Activated CD4-positive, CD25-positive, alpha-beta regulatory T cell treated with anti-CD3 and anti-CD28 coated beads, Interleukin-2, amount 50 U/mL, for 24 hours (primary cell): ENCODE measurements around the gene EXOSC5.
"Not testable (repeated sequence)": the region's sequence is repeated elsewhere in the genome, so short reads cannot be mapped to it uniquely, and the experiment has no call there.

Experiments
- ATAC-seq, 2 donors: fragments of 150-1000 bp; cut with Tn5 transposase; one replicate each; pipeline ENCODE4 v1.10.0; 2021; ENCODE audit warnings: mild to moderate bottlenecking in 1 of 2, moderate library complexity in 1 of 2

EXOSC5 gene

GRCh38 chr19:41405776-41406175 lies 8.6 kb upstream of the EXOSC5 start:
- no peak for ATAC-seq

GRCh38 chr19:41403181-41403970 lies 6.2 kb upstream of the EXOSC5 start:
- no peak for ATAC-seq

- ATAC-seq, result no peak
These were observed 4.9 kb upstream of the EXOSC5 start for GRCh38 chr19:41402010-41402409.

DNA sequence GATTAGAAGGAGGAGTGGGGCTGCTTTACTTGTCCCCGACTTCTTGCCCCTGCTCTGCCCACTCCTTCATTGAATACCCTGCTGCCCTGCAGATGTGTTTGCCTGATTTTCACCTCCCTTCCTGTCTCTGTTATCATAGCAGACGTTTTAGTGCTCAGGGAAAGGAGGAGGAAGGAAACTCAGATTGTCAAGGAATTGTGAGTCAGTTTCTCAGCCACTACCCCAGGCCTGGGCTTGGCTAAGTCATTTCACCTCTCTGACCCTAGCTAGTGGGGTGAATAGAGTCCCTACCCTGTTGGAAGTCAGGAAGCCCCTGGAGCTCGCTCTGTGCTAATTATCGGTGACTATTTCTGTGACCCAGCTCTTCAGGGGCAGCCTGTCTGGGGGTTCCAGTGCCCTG lies 4.3 kb upstream of the EXOSC5 start:
- no peak for ATAC-seq

DNA sequence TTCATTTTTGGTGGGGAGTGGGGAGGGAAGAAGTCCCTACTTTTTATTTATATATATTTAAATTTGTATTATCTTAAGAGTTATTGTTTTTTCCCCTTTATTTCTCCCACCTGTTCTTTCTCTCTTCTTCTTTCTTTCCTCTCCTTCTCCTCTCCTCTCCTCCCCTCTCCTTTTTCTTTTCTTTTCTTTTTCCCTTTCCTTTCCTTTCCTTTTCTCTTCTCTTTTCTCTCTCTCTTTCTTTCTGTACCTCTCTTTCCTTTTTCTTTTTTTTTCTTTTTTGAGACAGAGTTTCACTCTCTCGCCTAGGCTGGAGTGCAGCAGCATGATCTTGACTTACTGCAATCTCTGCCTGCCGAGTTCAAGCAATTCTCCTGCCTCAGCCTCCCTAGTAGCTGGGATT lies 2.4 kb upstream of the EXOSC5 start:
- ATAC-seq, result no peak

GRCh38 chr19:41399091-41399490 lies 1.9 kb upstream of the EXOSC5 start:
- ATAC-seq, result no peak

DNA sequence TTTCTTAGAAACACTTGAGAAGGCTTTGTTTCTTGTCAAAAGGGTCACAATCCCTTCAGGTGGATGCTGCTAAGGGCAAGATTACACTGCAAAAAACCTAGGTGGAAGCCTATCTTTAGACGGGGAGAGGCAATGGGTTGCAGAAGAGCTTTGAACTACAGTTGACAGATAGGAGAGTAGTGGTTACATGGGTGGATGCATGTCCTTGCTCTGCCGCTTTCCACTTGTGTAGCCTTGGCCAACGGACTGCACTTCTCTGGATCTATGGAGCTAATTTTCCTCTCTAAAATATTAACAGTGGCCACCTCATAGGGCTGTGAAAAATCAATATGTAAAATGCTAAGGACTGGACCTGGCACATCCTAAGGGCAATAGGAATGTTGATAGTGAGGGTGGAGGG lies 1.4 kb upstream of the EXOSC5 start:
- ATAC-seq, result no peak

- no peak for ATAC-seq
These were observed 875 bp upstream of the EXOSC5 start for GRCh38 chr19:41398050-41398418.

DNA sequence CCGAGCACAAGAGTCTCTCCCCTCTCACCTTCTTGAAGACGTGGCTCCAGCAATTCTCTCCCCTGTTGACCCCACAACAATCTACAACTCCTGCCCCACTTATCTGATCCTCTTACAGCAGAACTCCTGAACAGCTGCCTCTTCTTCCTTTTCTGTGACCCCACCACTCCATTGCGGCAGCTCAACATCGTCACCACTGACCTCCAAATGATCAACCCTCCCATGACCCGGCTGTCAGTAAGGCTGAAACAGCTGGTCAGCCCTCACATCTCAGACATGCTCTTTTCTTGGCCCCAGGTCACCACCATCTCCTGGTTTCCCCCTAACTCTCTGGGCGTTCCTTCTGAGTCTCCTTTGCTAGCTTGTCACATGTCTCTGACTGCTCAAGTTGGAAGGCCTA lies 1.8 kb downstream of the EXOSC5 start:
- no peak for ATAC-seq

GRCh38 chr19:41392775-41393174 lies 4.4 kb downstream of the EXOSC5 start:
- no peak for ATAC-seq

DNA sequence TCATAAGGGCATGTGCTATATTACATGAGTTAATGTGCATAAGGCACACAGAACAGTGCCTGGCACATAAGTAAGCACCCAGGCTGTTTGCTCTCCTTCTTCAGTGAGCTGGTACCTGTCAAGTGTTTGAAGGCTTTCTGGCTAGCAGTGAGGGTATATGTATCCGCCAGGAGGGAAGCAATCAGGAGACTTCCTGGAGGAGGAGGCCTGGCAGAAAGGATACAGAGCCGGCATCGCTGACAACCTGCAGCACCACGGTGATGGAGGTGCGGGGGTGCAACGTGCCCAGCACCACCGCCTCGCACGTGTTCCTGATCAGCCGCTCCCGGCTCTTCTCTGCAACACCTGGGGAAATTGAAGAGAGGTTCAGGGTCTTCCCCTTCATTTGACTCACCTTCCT lies 5.5 kb downstream of the EXOSC5 start:
- no peak for ATAC-seq

DNA sequence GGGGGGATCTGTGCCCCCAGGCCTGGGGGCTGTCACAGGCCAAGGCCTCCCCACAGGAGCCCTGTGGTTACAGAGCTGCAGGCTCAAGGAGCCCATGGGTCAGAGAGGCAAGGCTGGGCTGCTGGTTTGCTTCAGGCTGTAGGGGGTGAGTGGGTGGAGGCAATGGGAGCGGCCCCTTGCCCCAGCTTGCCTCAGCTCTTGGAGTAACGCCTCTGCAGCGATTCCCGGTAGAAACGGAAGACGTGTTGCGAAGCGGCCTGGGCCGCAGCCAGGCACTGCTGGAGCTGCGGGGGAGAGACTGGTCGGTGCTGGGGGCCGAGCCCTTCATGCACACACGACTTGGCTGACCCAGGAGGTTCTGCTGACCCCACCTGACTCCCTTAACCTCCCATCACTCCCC lies 10.7 kb downstream of the EXOSC5 start:
- no peak for ATAC-seq

DNA sequence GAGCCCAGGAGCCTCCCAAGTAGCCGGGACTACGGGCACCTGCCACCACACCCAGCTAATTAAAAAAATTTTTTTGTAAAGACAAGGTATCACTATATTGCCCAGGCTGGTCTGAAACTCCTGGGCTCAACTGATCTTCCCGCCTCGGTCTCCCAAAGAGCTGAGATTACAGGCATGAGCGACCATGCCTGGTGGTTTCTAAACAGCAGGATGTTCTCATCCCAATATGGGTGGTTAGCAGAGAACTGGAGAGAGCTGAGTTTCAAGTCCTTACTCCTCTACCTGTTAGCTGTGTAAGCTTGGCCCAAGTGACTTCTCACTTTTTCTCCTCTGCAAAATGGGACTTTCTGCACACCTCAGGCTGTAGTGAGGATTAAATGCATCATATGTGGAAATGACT lies 12.8 kb downstream of the EXOSC5 start:
- ATAC-seq, result no peak

DNA sequence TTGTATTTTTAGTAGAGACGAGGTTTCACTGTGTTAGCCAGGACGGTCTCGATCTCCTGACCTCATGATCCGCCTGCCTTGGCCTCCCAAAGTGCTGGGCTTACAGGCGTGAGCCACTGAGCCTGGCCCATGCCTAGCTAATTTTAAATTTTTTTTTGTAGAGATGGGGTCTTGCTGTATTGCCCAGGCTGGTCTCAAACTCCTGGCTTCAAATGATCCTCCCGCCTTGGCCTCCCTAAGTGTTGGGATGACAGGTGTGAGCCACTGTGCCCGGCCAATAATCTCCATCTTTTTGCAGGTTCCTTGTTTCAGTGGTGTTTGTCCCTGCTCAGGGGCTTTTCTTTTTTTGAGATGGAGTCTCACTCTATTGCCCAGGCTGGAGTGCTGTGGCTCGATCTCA lies 15.6 kb downstream of the EXOSC5 start:
- ATAC-seq, result not testable (repeated sequence)

- peak in 1 of 2 donors; percentile 18 for ATAC-seq
These were observed 19.0 kb downstream of the EXOSC5 start for GRCh38 chr19:41377977-41378709.

DNA sequence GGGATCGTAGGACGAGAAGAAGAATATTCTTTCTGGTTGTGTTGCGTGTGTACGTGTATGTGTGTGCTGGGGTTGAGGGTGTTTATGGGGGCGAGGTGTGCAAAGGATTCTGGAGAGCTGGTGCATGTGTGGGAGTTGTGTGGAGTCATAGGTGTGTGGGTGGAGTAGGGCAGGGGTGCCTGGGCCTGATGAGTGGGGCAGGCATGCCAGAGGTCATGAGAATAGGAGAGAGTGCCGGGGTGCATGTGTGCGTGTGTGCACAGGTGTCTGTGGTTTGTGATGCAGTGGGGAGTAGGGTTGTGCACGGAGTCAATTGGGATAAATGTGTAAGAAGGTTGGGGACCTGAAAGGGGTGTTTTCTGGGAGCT lies 20.2 kb downstream of the EXOSC5 start:
- peak; percentile 55 to 67 for ATAC-seq

DNA sequence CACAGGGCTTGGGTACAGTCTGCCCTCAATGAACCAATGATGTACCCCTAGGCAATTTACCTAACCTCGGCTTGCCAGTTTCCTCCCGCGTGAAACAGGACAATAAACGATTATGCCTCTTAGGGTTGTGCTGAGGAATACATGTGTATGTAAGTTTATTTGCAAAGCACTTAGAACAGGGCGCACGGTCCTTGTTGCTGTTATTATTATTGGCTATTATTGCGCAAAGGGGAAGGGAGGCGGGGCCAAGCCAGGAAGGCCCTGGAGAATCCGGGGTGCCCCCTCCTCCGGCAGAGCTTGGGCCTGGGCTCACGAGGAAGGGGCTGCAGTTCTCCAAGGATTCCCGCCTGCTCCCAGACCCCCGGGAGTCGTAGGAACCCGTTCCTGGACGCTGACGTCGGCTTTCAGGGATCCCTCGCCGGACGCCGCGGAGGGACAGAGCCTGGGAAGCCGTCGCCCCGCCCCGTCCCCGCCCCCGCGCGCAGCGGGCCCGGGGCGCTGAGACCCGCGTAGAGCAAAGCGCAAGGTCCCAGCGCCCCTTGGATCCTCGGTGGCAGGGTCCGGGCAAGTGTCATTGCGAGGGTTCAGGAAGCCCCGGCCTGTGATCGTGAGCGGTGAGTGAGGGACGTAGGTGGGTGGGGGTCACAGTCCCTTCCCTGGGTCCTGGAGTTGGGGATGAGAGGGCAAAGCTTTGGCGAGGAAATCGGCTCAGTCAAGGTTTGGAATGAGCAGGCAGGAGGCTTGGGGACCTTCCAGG lies 20.7 kb downstream of the EXOSC5 start, which contains the start of gene TMEM91:
TMEM91 (plus strand) TSS at position 293 of the 757 bp plus-strand sequence. CDS start 1,777 bp downstream, outside the sequence.
- peak; percentile 38 for ATAC-seq

- no peak for ATAC-seq
These were observed 23.2 kb downstream of the EXOSC5 start for GRCh38 chr19:41373993-41374392.

- ATAC-seq, result no peak
These were observed 24.7 kb downstream of the EXOSC5 start for GRCh38 chr19:41372501-41372900.

GRCh38 chr19:41371541-41371940 lies 25.6 kb downstream of the EXOSC5 start:
- no peak for ATAC-seq

- ATAC-seq, result not testable (repeated sequence)
These were observed 26.0 kb downstream of the EXOSC5 start for GRCh38 chr19:41371119-41371518.

DNA sequence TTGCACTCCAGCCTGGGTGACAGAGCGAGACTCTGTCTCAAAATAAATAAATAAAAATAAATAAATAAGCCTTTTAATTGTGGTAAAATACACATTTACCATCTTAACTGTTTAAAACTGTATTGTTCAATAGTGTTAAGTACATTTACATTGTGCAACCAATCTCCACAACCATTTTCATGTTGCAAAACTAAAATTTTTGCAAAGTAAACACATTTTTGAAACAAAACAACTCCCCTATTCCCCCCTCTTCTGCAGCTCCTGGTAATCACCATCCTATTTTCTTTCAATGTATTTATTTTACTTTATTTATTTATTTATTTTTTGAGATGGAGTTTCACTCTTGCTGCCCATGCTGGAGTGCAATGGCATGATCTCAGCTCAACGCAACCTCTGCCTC lies 27.4 kb downstream of the EXOSC5 start:
- no peak for ATAC-seq

DNA sequence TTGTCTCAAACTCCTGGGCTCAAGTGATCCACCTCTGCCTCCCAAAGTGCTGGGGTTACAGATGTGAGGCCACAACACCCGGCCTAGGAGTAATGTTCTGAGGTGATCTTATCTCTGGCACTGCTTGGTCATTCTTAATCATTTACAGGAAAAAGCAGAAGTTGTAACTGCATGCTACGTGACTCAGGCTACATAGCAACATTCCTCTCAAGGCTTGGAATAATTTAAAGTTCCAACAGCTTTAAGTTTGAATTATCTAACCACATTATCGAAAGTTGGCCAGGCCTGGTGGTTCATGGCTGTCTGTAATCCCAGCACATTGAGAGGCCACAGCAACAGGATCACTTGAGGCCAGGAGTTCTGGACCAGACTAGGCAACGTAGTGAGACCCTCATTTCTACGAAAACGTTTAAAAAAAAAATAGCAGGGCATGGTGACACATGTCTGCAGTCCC lies 29.3 kb downstream of the EXOSC5 start:
- ATAC-seq, result no peak
